LNCaP clone FGC (cell line): ENCODE data around the gene NEIL3.

Experiments
- DNase-seq: peaks from one replicate; pipeline ENCODE4 v3.0.0-alpha.2; 2011; ENCODE audit warnings: low read depth
- H3K4me3 ChIP-seq: 2 replicates; pipeline ENCODE4 v1.5.1; 2011; ENCODE audit warnings: mild to moderate bottlenecking, low read depth, low read length, control low read depth
- TF ChIP-seq, protein P1 (sequence below): IDR thresholded peaks from 2 replicates; pipeline ENCODE4 v1.5.1; 2012; ENCODE audit warnings: mild to moderate bottlenecking; ENCODE audit not compliant: control insufficient read depth, insufficient read depth; ENCODE audit errors: extremely low read depth

NEIL3 gene

DNA sequence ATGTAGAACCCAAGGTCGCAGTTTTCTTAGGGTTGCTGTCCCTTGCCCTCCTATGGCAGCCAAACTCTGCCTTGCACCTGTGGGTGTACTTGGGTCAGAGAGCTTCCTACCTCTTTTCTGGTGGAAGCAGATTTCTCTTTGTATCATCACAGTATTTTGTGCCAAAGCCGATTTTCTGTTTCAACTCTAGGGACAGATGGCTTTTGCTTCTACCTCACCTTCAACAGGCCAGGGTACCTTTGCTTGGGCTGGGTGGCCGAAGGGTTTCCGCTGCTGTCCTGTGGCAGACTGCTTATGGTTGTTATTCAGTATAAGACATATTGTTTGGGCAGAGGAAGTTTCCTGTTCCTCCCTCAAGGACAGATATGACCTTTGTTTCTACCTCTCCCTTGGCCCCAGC lies 22.4 kb downstream of the NEIL3 start:
- DNase-seq: no peak
- TF ChIP-seq, protein P1, sequence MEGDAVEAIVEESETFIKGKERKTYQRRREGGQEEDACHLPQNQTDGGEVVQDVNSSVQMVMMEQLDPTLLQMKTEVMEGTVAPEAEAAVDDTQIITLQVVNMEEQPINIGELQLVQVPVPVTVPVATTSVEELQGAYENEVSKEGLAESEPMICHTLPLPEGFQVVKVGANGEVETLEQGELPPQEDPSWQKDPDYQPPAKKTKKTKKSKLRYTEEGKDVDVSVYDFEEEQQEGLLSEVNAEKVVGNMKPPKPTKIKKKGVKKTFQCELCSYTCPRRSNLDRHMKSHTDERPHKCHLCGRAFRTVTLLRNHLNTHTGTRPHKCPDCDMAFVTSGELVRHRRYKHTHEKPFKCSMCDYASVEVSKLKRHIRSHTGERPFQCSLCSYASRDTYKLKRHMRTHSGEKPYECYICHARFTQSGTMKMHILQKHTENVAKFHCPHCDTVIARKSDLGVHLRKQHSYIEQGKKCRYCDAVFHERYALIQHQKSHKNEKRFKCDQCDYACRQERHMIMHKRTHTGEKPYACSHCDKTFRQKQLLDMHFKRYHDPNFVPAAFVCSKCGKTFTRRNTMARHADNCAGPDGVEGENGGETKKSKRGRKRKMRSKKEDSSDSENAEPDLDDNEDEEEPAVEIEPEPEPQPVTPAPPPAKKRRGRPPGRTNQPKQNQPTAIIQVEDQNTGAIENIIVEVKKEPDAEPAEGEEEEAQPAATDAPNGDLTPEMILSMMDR: no peak
- no peak overlapping the region for H3K4me3 ChIP-seq

DNA sequence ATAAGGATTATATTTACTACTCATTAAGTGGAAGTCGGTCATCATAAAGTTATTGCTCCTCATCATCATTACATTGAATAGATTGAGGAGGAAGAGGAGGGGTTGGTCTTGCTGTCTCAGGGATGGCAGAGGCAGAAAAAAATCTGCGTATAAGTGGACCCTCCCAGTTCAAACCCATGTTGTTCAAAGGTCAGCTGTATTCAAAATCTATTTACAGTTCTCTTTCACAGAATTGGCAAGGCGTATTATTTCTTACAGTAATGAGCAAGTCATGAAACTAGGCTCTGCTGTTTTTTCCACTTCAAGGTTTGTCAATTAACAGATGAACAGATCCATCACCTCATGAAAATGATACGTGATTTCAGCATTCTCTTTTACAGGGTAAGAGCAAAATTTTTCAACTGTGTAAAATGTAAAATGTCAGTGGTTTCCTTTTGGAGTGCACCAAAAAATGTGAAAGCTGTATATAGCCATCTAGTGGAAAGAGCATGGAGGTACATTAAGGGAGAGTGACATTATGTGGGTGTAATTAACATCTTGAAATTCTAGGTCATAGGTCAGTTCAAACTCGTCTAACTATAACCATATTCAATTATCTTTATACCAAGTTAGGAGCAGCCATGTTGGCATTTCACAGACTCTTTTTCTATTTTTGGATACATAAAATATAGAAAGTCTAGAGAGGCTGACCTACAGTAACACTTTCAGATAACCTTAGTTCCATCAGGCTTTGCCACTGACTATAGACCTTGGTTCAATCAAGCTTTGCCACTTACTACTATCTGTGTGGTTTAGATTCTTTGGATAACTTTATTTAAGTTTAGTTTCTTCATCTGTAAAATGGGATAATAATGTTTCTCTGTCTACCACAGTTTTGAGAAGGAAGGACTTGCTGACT lies 30.1 kb downstream of the NEIL3 start:
- DNase-seq: no peak
- TF ChIP-seq, protein P1: peak; percentile 63

DNA sequence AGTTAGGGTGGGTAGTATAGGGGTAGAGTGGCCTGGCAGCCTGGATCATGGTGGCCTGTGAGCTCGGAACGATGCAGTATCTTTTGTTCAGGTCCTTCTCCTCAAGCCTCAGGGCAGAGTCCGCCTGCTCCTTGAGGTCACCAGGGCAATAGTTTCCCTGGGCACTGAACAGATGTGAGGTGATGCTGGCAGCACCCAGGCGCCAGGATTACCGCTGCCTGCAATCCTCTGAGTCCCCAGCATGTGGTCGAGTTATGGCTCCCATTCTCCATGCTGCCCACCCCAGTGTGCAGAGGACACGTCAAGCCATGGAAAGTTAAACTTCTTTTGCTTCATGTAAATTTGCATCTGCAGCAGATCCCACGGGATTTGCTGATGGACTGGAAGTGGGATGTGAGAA lies 38.7 kb downstream of the NEIL3 start:
- TF ChIP-seq, protein P1: no peak
- no peak overlapping the region for H3K4me3 ChIP-seq
- no peak for DNase-seq

More for the DNA sequence above, 30.1 kb downstream of the NEIL3 start:
- H3K4me3 ChIP-seq: no peak overlapping the region

DNA sequence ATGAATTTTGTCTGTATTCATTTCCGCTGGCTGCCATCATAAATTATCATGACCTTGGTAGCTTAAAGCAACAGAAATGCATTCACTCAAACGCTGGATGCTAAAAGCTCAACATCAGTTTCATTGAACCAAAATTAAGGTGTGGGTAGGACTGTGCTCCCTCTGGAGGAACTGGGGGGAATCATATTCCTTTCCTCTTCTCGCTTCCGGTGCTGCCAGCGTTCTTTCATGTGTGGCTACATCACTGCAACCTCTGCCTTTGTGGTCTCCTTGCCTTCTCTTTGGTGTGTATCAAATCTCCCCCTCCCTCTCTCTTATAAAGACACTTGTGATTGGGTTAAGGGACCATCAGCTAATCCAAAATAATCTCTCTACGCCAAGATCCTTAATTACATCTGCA lies 39.5 kb downstream of the NEIL3 start:
- TF ChIP-seq, protein P1: no peak
- no peak overlapping the region for H3K4me3 ChIP-seq
- no peak for DNase-seq

DNA sequence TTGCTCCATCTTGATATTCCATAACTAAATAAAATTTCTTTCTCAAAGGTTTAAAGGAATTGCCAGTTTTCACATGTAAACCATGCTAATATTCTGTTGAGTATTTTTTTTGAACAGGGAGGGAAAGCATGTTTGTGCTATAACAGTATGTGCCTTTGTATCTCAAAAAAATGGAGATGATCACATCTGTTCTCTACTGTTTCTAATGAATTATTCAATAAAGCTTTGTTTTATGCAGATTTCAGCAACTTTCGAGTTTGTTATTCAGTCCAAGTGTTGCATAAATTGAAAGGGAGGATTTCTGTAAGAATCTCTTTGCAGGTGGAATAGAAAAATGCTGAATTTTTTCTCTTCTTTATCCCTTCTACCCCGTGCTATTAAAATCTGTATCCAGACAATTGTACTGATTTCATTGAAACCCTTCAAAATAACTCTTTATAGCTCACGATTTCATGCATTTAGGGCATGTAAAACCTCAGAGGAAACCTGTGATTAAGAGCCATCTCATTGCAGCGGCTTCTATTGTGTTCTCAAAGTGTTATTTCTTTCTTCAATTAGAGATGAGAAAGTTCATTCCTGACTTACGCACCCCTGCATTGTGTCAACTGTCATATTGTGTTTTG lies 42.1 kb downstream of the NEIL3 start:
- TF ChIP-seq, protein P1: no peak
- no peak overlapping the region for H3K4me3 ChIP-seq
- no peak for DNase-seq

DNA sequence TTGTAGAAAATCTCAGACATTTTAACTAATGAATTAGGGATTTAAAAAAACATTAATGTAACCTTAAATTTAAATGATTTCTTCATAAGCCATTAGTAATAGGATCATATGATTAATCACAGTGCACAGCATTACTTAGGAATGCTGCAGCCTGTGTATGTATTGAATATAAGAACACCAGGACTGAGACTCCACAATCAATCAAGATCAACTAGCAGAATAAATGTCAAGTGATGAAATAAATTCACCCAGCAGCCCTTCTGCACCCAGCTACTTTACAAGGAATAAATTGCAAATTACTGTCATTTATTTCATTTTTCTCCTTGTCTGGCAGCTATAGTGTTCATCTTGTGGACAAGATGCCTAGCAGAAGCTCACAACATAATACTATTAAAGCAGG lies 46.5 kb downstream of the NEIL3 start:
- DNase-seq: no peak
- TF ChIP-seq, protein P1: no peak
- H3K4me3 ChIP-seq: no peak overlapping the region

DNA sequence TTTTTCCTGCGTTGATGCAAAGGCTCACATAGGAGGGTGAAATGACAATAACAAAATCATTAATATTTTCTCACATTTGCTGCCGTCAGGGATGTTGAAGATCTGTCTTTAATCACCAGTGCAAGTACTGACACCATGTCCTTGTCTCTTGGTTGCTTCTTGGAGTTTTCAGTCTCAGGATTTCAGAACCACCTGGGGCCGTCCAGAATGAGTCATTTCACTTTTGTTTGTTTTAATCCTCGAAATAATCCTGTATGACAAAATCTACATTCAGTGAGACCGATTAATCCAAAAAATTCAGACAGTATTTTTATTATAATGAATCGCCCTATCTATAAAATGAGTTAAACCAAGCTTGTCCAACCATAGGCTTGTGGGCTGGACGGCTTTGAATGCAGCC lies 47.2 kb downstream of the NEIL3 start:
- no peak overlapping the region for H3K4me3 ChIP-seq
- no peak for DNase-seq
- TF ChIP-seq, protein P1: no peak
